Esophagus squamous epithelium (tissue), 5 donors: ENCODE results near the gene AIG1. TPM values are rescaled to one million over a fixed set of nuclear protein-coding genes. Genes with fewer than 3 reads are reported as not detected.

Source experiments
- DNase-seq: peaks from one replicate; lab custom pipeline; 2025; lab: John Stamatoyannopoulos, UW
- H3K27ac ChIP-seq, 4 donors: fragments of 200-600 bp; sonication (generic); one replicate each; pipeline ENCODE4 v1.5.1; 2016 to 2019; ENCODE audit warnings: mild to moderate bottlenecking in 1 of 4
- H3K27me3 ChIP-seq, 4 donors: fragments of 200-600 bp; sonication (generic); 1 replicate in 3 of 4; 2 replicates in 1 of 4; pipeline versions ENCODE4 v1.5.1 to v1.6.0; 2017 to 2021; ENCODE audit warnings: antibody characterized with exemption in 1 of 4
- H3K36me3 ChIP-seq, 3 donors: fragments of 200-600 bp; sonication (generic); one replicate each; pipeline ENCODE4 v1.5.1; 2016 to 2019
- H3K4me1 ChIP-seq, 3 donors: fragments of 200-600 bp; sonication (generic); one replicate each; pipeline ENCODE4 v1.5.1; 2017 to 2019
- H3K4me3 ChIP-seq, 4 donors: fragments of 200-600 bp; sonication (generic); 1 replicate in 3 of 4; 2 replicates in 1 of 4; pipeline ENCODE4 v1.5.1; 2016 to 2019; ENCODE audit warnings: mild to moderate bottlenecking in 2 of 4, moderate library complexity in 1 of 4
- H3K9me3 ChIP-seq, 3 donors: fragments of 200-600 bp; sonication (generic); one replicate each; pipeline ENCODE4 v1.5.1; 2016 to 2019
- POLR2A ChIP-seq, 4 donors: fragments of 450-650 bp; IDR thresholded peaks; one replicate each; pipeline ENCODE4 v1.6.1; 2017; ENCODE audit warnings: antibody characterized with exemption in 4 of 4, mild to moderate bottlenecking in 4 of 4, moderate library complexity in 3 of 4
- WGBS, 2 donors: methylation state at CpG; one replicate each; pipeline ENCODE4 v1.1.5; 2018; 5-methylcytosine and 5-hydroxymethylcytosine counted together
- intact Hi-C: fragments of 100-400 bp; cut with DNase I; formaldehyde crosslinking; loops from one replicate; pipeline ENCODE4 v1.15.0; 2022
- total RNA-seq, 4 donors: library from RNA; depleted of rRNA; stranded (reverse); fragments of >200 nt; gene quantifications; one replicate each; pipeline ENCODE4 v1.1.0, GENCODE V29; 2016
- TF ChIP-seq, protein P1 (sequence below), 6 experiments: fragments of 450-650 bp in 4 of 6; fragments of 200-600 bp in 2 of 6; sonication (generic) in 2 of 6; IDR thresholded peaks; one replicate each; pipeline ENCODE4 v1.5.1; 2016 to 2019; ENCODE audit warnings: antibody characterized with exemption in 6 of 6, mild to moderate bottlenecking in 4 of 6, moderate library complexity in 4 of 6
- donor health status: DM: yes; HTN: yes; CAD: no.

AIG1 gene
- total RNA-seq, 4 donors from 2014 or later = 29.1 to 30.5 (median 29.9) TPM

DNA sequence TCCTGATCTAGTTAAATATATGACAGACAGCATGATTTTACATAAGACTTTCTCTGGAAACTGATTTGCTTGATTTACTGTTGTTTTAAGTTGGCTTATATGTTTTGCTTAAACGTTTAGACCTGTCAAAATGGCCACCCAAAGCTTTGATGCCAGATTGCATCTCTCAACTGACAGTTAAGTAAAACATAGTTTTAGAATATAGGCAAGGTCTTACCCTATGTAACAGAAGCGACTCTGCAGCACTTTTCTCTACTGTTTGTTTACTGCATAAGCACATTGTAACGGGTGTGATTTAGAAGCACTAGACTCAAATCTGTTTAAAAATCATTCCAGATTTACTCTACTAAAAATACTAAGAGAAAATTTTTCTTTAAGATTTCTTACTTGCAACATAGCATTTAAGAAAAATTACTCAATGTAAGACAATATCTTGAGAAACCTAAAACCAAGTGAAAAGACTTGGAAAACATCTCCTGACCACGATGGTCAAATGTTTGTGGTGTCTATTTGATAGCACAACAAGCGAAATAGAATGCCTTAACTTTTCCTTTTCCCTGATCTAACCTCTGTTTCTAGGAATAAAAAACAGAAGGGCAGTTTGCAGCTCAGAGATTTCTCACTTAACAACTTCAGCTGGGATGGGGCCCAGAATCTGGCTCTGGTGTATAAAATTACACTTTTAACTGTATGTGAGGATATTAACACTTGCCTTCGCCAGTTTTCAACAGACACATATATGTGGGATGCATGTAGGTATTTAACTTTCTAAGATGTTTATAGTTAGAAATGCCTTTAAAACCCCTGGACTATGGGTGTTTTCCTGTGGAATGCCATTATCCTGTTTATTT is 47.4 kb downstream of the AIG1 start:
- WGBS, 2 donors = 69 to 70% methylated on average over 6 of the region's 6 CpGs
- no peak overlapping the region for H3K27ac ChIP-seq
- H3K4me3 ChIP-seq = no peak overlapping the region
- H3K4me1 ChIP-seq = no peaks in the 10 kb centered on the region
- intact Hi-C loops = no loop called here
- no peaks in the 10 kb centered on the region for H3K9me3 ChIP-seq
- H3K36me3 ChIP-seq = no peaks in the 10 kb centered on the region
- TF ChIP-seq, protein P1, sequence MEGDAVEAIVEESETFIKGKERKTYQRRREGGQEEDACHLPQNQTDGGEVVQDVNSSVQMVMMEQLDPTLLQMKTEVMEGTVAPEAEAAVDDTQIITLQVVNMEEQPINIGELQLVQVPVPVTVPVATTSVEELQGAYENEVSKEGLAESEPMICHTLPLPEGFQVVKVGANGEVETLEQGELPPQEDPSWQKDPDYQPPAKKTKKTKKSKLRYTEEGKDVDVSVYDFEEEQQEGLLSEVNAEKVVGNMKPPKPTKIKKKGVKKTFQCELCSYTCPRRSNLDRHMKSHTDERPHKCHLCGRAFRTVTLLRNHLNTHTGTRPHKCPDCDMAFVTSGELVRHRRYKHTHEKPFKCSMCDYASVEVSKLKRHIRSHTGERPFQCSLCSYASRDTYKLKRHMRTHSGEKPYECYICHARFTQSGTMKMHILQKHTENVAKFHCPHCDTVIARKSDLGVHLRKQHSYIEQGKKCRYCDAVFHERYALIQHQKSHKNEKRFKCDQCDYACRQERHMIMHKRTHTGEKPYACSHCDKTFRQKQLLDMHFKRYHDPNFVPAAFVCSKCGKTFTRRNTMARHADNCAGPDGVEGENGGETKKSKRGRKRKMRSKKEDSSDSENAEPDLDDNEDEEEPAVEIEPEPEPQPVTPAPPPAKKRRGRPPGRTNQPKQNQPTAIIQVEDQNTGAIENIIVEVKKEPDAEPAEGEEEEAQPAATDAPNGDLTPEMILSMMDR (IDR thresholded peaks at IDR 0.05) = no peak
- no peak for TF ChIP-seq POLR2A (IDR thresholded peaks at IDR 0.05)
- DNase-seq = no peak
- no peaks in the 10 kb centered on the region for H3K27me3 ChIP-seq

DNA sequence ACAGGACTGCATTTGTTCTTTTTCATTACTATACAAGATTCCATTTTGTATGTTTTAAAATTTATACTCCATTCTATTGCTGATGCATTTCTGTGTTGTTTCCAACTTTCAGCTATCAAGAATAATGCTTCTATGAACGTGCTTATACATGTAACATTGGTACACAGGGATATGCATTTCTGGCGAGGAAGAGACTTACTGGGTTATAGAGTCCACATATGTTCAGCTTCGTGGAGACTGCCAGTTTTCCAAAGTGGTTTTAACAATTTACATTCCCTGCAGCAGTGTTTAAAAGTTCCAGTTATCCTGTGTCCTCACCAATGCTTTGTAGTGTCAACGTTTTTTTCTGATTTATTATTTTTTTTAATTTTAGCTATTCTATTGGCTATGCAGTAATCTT is 48.5 kb downstream of the AIG1 start:
- intact Hi-C loops = no loop called here
- WGBS, 2 donors = 50 to 52% methylated on average over 4 of the region's 4 CpGs
- H3K27ac ChIP-seq = no peak overlapping the region
- no peaks in the 10 kb centered on the region for H3K27me3 ChIP-seq
- H3K4me3 ChIP-seq = no peak overlapping the region
- no peaks in the 10 kb centered on the region for H3K9me3 ChIP-seq
- H3K36me3 ChIP-seq = no peaks in the 10 kb centered on the region
- no peaks in the 10 kb centered on the region for H3K4me1 ChIP-seq
- DNase-seq = no peak
- TF ChIP-seq POLR2A (IDR thresholded peaks at IDR 0.05) = no peak

DNA sequence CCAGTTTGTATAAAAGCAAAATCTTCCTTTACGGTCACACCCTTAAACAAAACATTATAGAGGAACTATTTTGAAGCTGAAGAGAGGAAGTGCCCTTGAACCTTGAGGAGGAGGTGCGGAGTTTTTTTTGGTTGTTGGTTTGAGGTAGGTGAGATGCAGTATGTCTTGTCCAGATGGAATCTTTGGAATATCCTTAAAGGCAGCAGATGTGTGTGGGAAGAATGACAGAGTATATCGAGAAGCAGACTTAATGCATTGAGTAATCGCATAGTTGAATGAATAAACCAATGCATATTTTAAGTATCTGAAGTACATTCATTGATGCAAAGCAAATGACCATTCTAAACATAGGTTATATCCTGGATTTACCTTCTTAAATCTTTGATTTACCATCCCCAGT is 49.9 kb downstream of the AIG1 start:
- no peaks in the 10 kb centered on the region for H3K36me3 ChIP-seq
- intact Hi-C loops = no loop called here

DNA sequence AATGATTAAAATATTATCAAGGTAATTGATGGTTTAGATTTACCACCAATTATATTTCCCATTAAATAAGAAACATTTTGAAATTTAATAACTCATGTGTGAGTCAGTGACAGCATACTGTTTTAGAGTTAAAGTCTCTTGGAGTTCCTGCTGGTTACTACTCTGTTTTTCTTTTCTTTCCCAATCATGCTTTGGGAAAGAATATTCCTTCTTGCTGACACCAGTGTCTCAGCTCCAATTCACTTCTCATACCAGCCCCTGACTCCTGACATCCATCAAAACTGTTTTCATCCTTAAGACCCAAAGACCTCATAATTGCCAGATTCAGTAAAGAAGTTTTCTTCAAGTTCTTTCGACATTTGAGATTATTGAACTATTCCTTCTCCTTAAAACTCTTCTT is 50.3 kb downstream of the AIG1 start:
- intact Hi-C loops = no loop called here
- WGBS, 2 donors = 85 to 94% methylated on average over 1 of the region's 1 CpG
- TF ChIP-seq, protein P1 (IDR thresholded peaks at IDR 0.05) = no peak
- no peak for TF ChIP-seq POLR2A (IDR thresholded peaks at IDR 0.05)
- Histone ChIP-seq H3K9me3 (no peaks in the 10 kb centered on the region), H3K27me3 (no peaks in the 10 kb centered on the region), H3K36me3 (no peaks in the 10 kb centered on the region), H3K27ac (no peak overlapping the region), H3K4me1 (no peaks in the 10 kb centered on the region), H3K4me3 (no peak overlapping the region)
- DNase-seq = no peak

More for the DNA sequence above, 49.9 kb downstream of the AIG1 start:
- WGBS, 2 donors = 84 to 89% methylated on average over 4 of the region's 4 CpGs
- Histone ChIP-seq H3K4me1 (no peaks in the 10 kb centered on the region), H3K27me3 (no peaks in the 10 kb centered on the region), H3K4me3 (no peak overlapping the region), H3K27ac (no peak overlapping the region), H3K9me3 (no peaks in the 10 kb centered on the region)
- TF ChIP-seq, protein P1 (IDR thresholded peaks at IDR 0.05) = no peak
- no peak for TF ChIP-seq POLR2A (IDR thresholded peaks at IDR 0.05)
- no peak for DNase-seq

DNA sequence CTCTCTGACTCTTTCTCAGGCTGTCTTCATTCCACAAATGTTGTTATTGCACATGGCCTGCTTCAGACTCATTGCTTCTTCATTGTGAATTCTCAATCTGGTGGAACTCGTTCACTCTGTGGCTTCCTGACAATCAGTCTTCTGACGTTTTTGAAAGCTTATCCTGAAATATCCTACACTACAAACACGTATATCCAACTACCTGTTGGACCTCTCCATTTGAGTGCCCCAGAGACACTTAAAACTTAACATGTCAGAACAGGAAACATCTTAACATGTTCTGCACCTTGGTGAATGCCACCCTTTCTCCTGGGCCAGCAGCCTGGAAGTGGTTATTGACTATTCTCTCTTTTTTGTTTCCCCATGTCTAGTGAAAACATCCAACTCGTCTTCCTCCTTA is 50.8 kb downstream of the AIG1 start:
- intact Hi-C loops = no loop called here
- no peaks in the 10 kb centered on the region for H3K27me3 ChIP-seq
- no peaks in the 10 kb centered on the region for H3K9me3 ChIP-seq
- no peaks in the 10 kb centered on the region for H3K36me3 ChIP-seq
- DNase-seq = no peak
- H3K27ac ChIP-seq = no peak overlapping the region
- no peak for TF ChIP-seq POLR2A (IDR thresholded peaks at IDR 0.05)
- TF ChIP-seq, protein P1 (IDR thresholded peaks at IDR 0.05) = no peak
- WGBS, 2 donors = 41 to 52% methylated on average over 4 of the region's 4 CpGs
- no peak overlapping the region for H3K4me3 ChIP-seq
- no peaks in the 10 kb centered on the region for H3K4me1 ChIP-seq
